Measurements from ENCODE around the gene CYSTM1.

CYSTM1 gene

GRCh38 chr5:140207250-140207964, 32.4 kb downstream of the CYSTM1 start:
- DNase-seq (ENCODE audit: low read depth in 2 of 2), result no peak

GRCh38 chr5:140208065-140208464, 33.1 kb downstream of the CYSTM1 start:
- DNase-seq (ENCODE audit: low read depth in 2 of 2), result no peak

- no peak for DNase-seq (ENCODE audit: low read depth in 2 of 2)
These were observed 38.5 kb downstream of the CYSTM1 start for GRCh38 chr5:140213370-140213983.

- no peak for DNase-seq (ENCODE audit: low read depth in 2 of 2)
These were observed 39.8 kb downstream of the CYSTM1 start for GRCh38 chr5:140214831-140215230.

- DNase-seq (ENCODE audit: low read depth in 2 of 2), result no peak
These were observed 40.3 kb downstream of the CYSTM1 start for GRCh38 chr5:140215276-140215675.

GRCh38 chr5:140216478-140217074, 41.6 kb downstream of the CYSTM1 start:
- DNase-seq (ENCODE audit: low read depth in 2 of 2), result no peak

GRCh38 chr5:140217299-140218026, 42.5 kb downstream of the CYSTM1 start:
- DNase-seq (ENCODE audit: low read depth in 2 of 2), result no peak

GRCh38 chr5:140219068-140219991, 44.3 kb downstream of the CYSTM1 start:
- no peak for DNase-seq (ENCODE audit: low read depth in 2 of 2)

- DNase-seq (ENCODE audit: low read depth in 2 of 2), result no peak
These were observed 45.2 kb downstream of the CYSTM1 start for GRCh38 chr5:140220032-140220697.

- no peak for DNase-seq (ENCODE audit: low read depth in 2 of 2)
These were observed 45.7 kb downstream of the CYSTM1 start for GRCh38 chr5:140220698-140221064.

- no peak for DNase-seq (ENCODE audit: low read depth in 2 of 2)
These were observed 46.8 kb downstream of the CYSTM1 start for GRCh38 chr5:140221697-140222223.

GRCh38 chr5:140222416-140222815, 47.4 kb downstream of the CYSTM1 start:
- no peak for DNase-seq (ENCODE audit: low read depth in 2 of 2)

GRCh38 chr5:140223567-140223966, 48.6 kb downstream of the CYSTM1 start:
- no peak for DNase-seq (ENCODE audit: low read depth in 2 of 2)

- DNase-seq (ENCODE audit: low read depth in 2 of 2), result no peak
These were observed 49.7 kb downstream of the CYSTM1 start for GRCh38 chr5:140224658-140225057.

- DNase-seq (ENCODE audit: low read depth in 2 of 2), result no peak
These were observed 50.4 kb downstream of the CYSTM1 start for GRCh38 chr5:140225396-140225795.

GRCh38 chr5:140227046-140227445, 52.1 kb downstream of the CYSTM1 start:
- DNase-seq (ENCODE audit: low read depth in 2 of 2), result no peak

GRCh38 chr5:140228364-140228837, 53.4 kb downstream of the CYSTM1 start:
- no peak for DNase-seq (ENCODE audit: low read depth in 2 of 2)

- DNase-seq (ENCODE audit: low read depth in 2 of 2), result no peak
These were observed 55.4 kb downstream of the CYSTM1 start for GRCh38 chr5:140230373-140230772.

- DNase-seq (ENCODE audit: low read depth in 2 of 2), result no peak
These were observed 57.7 kb downstream of the CYSTM1 start for GRCh38 chr5:140232731-140233130.

GRCh38 chr5:140234377-140234989, 59.5 kb downstream of the CYSTM1 start:
- DNase-seq (ENCODE audit: low read depth in 2 of 2), result no peak

Data from stimulated activated CD8-positive, alpha-beta memory T cell treated with anti-CD3 and anti-CD28 coated beads, Interleukin-7, amount 100 ng/mL, for 4 hours (primary cell).